Measurements from ENCODE around the gene TM2D1.
"Not testable (repeated sequence)": the region's sequence is repeated elsewhere in the genome, so short reads cannot be mapped to it uniquely, and the experiment has no call there.

Gene TM2D1

GRCh38 chr1:61692155-61692800 lies 32.7 kb downstream of the TM2D1 start:
- no peaks in the 10 kb centered on the region for H3K9me3 ChIP-seq (ENCODE audit: severe bottlenecking)
- H3K27me3 ChIP-seq (ENCODE audit: insufficient read depth, poor library complexity, severe bottlenecking) = no peaks in the 10 kb centered on the region
- DNase-seq (ENCODE audit: low spot score) (no peak), ATAC-seq (ENCODE audit: low read depth) (no peak)
- no peaks in the 10 kb centered on the region for H3K4me1 ChIP-seq (ENCODE audit: insufficient read depth, poor library complexity, severe bottlenecking)
- no peak for TF ChIP-seq CTCF (IDR thresholded peaks at IDR 0.05; ENCODE audit: poor library complexity, severe bottlenecking)
- no peak overlapping the region for H3K27ac ChIP-seq (ENCODE audit: poor library complexity, severe bottlenecking)
- no peak overlapping the region for H3K4me3 ChIP-seq (ENCODE audit: severe bottlenecking)
- H3K36me3 ChIP-seq (ENCODE audit: low read depth) = peaks cover 31% of the 10 kb centered on the region

- Histone ChIP-seq H3K27ac (ENCODE audit: poor library complexity, severe bottlenecking) (peak overlapping the region; percentile 13), H3K36me3 (ENCODE audit: low read depth) (peaks cover 42% of the 10 kb centered on the region), H3K4me1 (ENCODE audit: insufficient read depth, poor library complexity, severe bottlenecking) (no peaks in the 10 kb centered on the region), H3K4me3 (ENCODE audit: severe bottlenecking) (no peak overlapping the region), H3K27me3 (ENCODE audit: insufficient read depth, poor library complexity, severe bottlenecking) (no peaks in the 10 kb centered on the region), H3K9me3 (ENCODE audit: severe bottlenecking) (no peaks in the 10 kb centered on the region)
- no peak for DNase-seq (ENCODE audit: low spot score)
- TF ChIP-seq CTCF (IDR thresholded peaks at IDR 0.05; ENCODE audit: poor library complexity, severe bottlenecking) = no peak
- peak; percentile 65; the same call in 2 of the 3 replicates for ATAC-seq (ENCODE audit: low read depth)
Observed at GRCh38 chr1:61687901-61688300, 37.0 kb downstream of the TM2D1 start.

- Histone ChIP-seq H3K4me3 (ENCODE audit: severe bottlenecking) (no peak overlapping the region), H3K36me3 (ENCODE audit: low read depth) (peaks cover 44% of the 10 kb centered on the region), H3K4me1 (ENCODE audit: insufficient read depth, poor library complexity, severe bottlenecking) (no peaks in the 10 kb centered on the region), H3K9me3 (ENCODE audit: severe bottlenecking) (no peaks in the 10 kb centered on the region), H3K27ac (ENCODE audit: poor library complexity, severe bottlenecking) (no peak overlapping the region), H3K27me3 (ENCODE audit: insufficient read depth, poor library complexity, severe bottlenecking) (no peaks in the 10 kb centered on the region)
- no peak for DNase-seq (ENCODE audit: low spot score)
- TF ChIP-seq CTCF (IDR thresholded peaks at IDR 0.05; ENCODE audit: poor library complexity, severe bottlenecking) = no peak
- no peak for ATAC-seq (ENCODE audit: low read depth)
Observed at GRCh38 chr1:61682891-61683290, 42.0 kb downstream of the TM2D1 start.

GRCh38 chr1:61680500-61680899 lies 44.4 kb downstream of the TM2D1 start:
- Histone ChIP-seq H3K27me3 (ENCODE audit: insufficient read depth, poor library complexity, severe bottlenecking) (no peaks in the 10 kb centered on the region), H3K9me3 (ENCODE audit: severe bottlenecking) (no peaks in the 10 kb centered on the region), H3K4me3 (ENCODE audit: severe bottlenecking) (no peak overlapping the region), H3K36me3 (ENCODE audit: low read depth) (peaks cover 36% of the 10 kb centered on the region), H3K27ac (ENCODE audit: poor library complexity, severe bottlenecking) (no peak overlapping the region), H3K4me1 (ENCODE audit: insufficient read depth, poor library complexity, severe bottlenecking) (no peaks in the 10 kb centered on the region)
- 0 out of 3 replicates have a peak, but pooled peaks have one; percentile 33 for ATAC-seq (ENCODE audit: low read depth)
- DNase-seq (ENCODE audit: low spot score) = no peak
- TF ChIP-seq CTCF (IDR thresholded peaks at IDR 0.05; ENCODE audit: poor library complexity, severe bottlenecking) = no peak

- H3K9me3 ChIP-seq (ENCODE audit: severe bottlenecking); DNase-seq (ENCODE audit: low spot score); H3K4me1 ChIP-seq (ENCODE audit: insufficient read depth, poor library complexity, severe bottlenecking); ATAC-seq (ENCODE audit: low read depth); H3K27me3 ChIP-seq (ENCODE audit: insufficient read depth, poor library complexity, severe bottlenecking); H3K27ac ChIP-seq (ENCODE audit: poor library complexity, severe bottlenecking); H3K4me3 ChIP-seq (ENCODE audit: severe bottlenecking): not testable (repeated sequence)
- peaks cover 10% of the 10 kb centered on the region for H3K36me3 ChIP-seq (ENCODE audit: low read depth)
Observed at GRCh38 chr1:61676881-61677280, 48.1 kb downstream of the TM2D1 start.
